ENCODE data around the gene PIK3C2G.

The PIK3C2G gene

DNA sequence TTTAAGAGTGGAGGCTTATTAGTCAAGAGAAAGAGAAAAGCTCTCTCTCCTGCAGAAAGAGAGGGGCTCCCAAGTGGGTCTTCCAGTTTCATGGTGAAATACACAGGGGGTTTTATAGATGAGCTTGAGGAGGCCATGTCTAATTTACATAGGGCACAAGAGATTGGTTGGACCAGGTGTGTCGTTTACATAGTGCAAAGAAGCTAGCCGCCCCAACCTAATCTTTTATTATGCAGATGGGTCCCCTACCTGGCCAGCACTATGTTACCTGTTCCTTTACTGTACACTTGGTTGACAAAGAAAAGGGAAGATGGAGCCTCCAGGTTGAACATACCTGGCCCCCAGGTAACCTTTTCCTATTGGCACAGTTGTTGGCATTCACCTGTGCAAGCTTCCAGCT lies 195.0 kb downstream of the PIK3C2G start:
- no peaks in the 10 kb centered on the region for H3K36me3 ChIP-seq (ENCODE audit: control insufficient read depth in 2 of 2, insufficient read depth in 2 of 2, low read length in 2 of 2)
- H3K9me3 ChIP-seq (ENCODE audit: control insufficient read depth in 2 of 2, low read length in 2 of 2): no peaks in the 10 kb centered on the region
- H3K4me3 ChIP-seq (ENCODE audit: low read length in 2 of 2): no peak overlapping the region
- no peaks in the 10 kb centered on the region for H3K4me1 ChIP-seq (ENCODE audit: control insufficient read depth in 2 of 2, insufficient read depth in 2 of 2, low read length in 2 of 2)
- H3K27ac ChIP-seq (ENCODE audit: low read depth in 2 of 2, low read length in 2 of 2): no peak overlapping the region
- H3K9ac ChIP-seq (ENCODE audit: low read depth in 1 of 2, low read length in 2 of 2): no peak overlapping the region
- H3K27me3 ChIP-seq (ENCODE audit: control insufficient read depth in 2 of 2, insufficient read depth in 2 of 2, low read length in 2 of 2): no peaks in the 10 kb centered on the region

DNA sequence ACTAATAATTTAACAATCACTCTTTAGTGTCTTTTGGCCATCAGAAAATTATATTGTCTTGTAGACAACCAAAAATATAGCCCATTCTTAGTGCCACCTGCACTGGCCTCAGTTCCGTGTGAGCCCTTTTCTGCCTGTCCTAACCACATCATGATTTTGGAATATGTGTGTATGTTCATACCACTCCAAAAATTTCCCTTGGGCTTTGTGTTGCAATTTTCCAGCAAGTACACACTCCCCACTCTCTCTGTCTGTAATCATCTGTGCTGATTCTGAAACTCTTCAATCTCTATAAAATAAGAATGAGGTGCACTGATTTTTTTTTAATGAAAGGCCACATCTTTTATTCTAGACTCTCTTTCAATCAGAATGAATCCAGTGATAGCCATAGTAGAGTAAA lies 196.0 kb downstream of the PIK3C2G start:
- no peaks in the 10 kb centered on the region for H3K36me3 ChIP-seq (ENCODE audit: control insufficient read depth in 2 of 2, insufficient read depth in 2 of 2, low read length in 2 of 2)
- H3K4me1 ChIP-seq (ENCODE audit: control insufficient read depth in 2 of 2, insufficient read depth in 2 of 2, low read length in 2 of 2): no peaks in the 10 kb centered on the region
- no peak overlapping the region for H3K4me3 ChIP-seq (ENCODE audit: low read length in 2 of 2)
- no peak overlapping the region for H3K9ac ChIP-seq (ENCODE audit: low read depth in 1 of 2, low read length in 2 of 2)
- H3K27me3 ChIP-seq (ENCODE audit: control insufficient read depth in 2 of 2, insufficient read depth in 2 of 2, low read length in 2 of 2): no peaks in the 10 kb centered on the region
- H3K9me3 ChIP-seq (ENCODE audit: control insufficient read depth in 2 of 2, low read length in 2 of 2): no peaks in the 10 kb centered on the region
- H3K27ac ChIP-seq (ENCODE audit: low read depth in 2 of 2, low read length in 2 of 2): no peak overlapping the region

- Histone ChIP-seq H3K9ac (ENCODE audit: low read depth in 1 of 2, low read length in 2 of 2) (no peak overlapping the region), H3K4me3 (ENCODE audit: low read length in 2 of 2) (no peak overlapping the region), H3K27me3 (ENCODE audit: control insufficient read depth in 2 of 2, insufficient read depth in 2 of 2, low read length in 2 of 2) (no peaks in the 10 kb centered on the region), H3K36me3 (ENCODE audit: control insufficient read depth in 2 of 2, insufficient read depth in 2 of 2, low read length in 2 of 2) (no peaks in the 10 kb centered on the region), H3K4me1 (ENCODE audit: control insufficient read depth in 2 of 2, insufficient read depth in 2 of 2, low read length in 2 of 2) (no peaks in the 10 kb centered on the region), H3K9me3 (ENCODE audit: control insufficient read depth in 2 of 2, low read length in 2 of 2) (no peaks in the 10 kb centered on the region), H3K27ac (ENCODE audit: low read depth in 2 of 2, low read length in 2 of 2) (no peak overlapping the region)
These were observed 200.4 kb downstream of the PIK3C2G start for GRCh38 chr12:18461758-18462157.

DNA sequence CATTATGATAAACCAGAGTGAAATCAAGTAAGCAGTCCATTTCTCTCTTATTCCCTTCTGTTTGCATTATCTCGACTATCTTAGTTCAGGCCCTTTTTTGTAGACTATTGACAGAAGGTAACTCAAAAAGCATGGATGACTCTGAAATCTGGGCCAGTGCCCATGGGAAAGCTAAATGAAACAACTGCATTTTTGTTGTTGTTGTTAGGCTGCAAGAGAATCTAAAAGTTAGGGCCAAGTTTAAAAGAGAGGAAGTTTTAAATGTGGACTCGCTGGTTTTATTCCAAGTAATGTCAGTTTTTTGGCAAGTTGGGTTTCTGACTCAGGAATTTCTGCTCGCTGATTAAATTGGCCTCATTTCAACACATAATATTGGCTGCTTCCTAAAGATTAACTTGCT lies 201.1 kb downstream of the PIK3C2G start:
- Histone ChIP-seq H3K4me1 (ENCODE audit: control insufficient read depth in 2 of 2, insufficient read depth in 2 of 2, low read length in 2 of 2) (no peaks in the 10 kb centered on the region), H3K27ac (ENCODE audit: low read depth in 2 of 2, low read length in 2 of 2) (no peak overlapping the region), H3K9me3 (ENCODE audit: control insufficient read depth in 2 of 2, low read length in 2 of 2) (no peaks in the 10 kb centered on the region), H3K36me3 (ENCODE audit: control insufficient read depth in 2 of 2, insufficient read depth in 2 of 2, low read length in 2 of 2) (no peaks in the 10 kb centered on the region), H3K27me3 (ENCODE audit: control insufficient read depth in 2 of 2, insufficient read depth in 2 of 2, low read length in 2 of 2) (no peaks in the 10 kb centered on the region), H3K4me3 (ENCODE audit: low read length in 2 of 2) (no peak overlapping the region), H3K9ac (ENCODE audit: low read depth in 1 of 2, low read length in 2 of 2) (no peak overlapping the region)

- H3K9ac ChIP-seq (ENCODE audit: low read depth in 1 of 2, low read length in 2 of 2): no peak overlapping the region
- H3K9me3 ChIP-seq (ENCODE audit: control insufficient read depth in 2 of 2, low read length in 2 of 2): no peaks in the 10 kb centered on the region
- no peaks in the 10 kb centered on the region for H3K4me1 ChIP-seq (ENCODE audit: control insufficient read depth in 2 of 2, insufficient read depth in 2 of 2, low read length in 2 of 2)
- H3K4me3 ChIP-seq (ENCODE audit: low read length in 2 of 2): no peak overlapping the region
- no peak overlapping the region for H3K27ac ChIP-seq (ENCODE audit: low read depth in 2 of 2, low read length in 2 of 2)
- no peaks in the 10 kb centered on the region for H3K36me3 ChIP-seq (ENCODE audit: control insufficient read depth in 2 of 2, insufficient read depth in 2 of 2, low read length in 2 of 2)
- no peaks in the 10 kb centered on the region for H3K27me3 ChIP-seq (ENCODE audit: control insufficient read depth in 2 of 2, insufficient read depth in 2 of 2, low read length in 2 of 2)
These were observed 206.4 kb downstream of the PIK3C2G start for GRCh38 chr12:18467620-18468245.

DNA sequence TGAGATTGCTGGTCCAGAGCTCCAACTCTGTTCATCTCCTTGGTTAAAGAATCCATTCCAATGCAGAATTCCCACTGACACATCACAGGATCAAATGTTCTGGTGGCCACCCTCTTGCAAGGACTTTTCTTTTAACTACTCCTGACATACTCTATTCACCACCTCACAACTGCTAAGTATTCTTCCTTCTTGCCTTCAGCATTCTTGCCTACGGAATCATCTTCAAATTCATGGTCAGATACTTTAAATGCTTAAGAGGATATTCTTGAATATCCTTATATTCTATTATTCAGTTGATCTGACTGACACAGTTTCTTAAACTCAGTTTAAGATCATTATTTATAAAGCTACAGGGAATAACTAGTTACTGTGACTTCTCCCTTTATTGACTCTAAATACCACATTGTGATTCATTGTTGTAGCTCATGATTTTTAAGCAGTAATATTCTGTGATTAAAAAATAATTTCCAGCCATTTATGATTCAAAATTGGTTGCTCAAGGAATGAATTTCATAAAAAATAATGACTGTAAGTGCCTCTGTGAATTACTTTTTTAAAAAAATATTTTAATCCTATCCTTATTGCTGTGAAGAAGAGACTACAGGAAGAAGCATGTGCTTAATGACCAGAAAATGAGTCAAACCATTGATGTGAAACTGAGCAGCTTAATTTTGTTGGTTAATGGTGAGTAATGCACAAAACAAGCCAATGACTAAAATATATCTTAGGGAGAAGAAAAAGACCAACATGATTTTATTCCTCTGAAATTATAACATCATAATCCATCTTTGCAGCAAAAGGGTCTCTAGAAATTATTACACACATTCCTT lies 207.1 kb downstream of the PIK3C2G start:
- Histone ChIP-seq H3K27ac (ENCODE audit: low read depth in 2 of 2, low read length in 2 of 2) (no peak overlapping the region), H3K36me3 (ENCODE audit: control insufficient read depth in 2 of 2, insufficient read depth in 2 of 2, low read length in 2 of 2) (no peaks in the 10 kb centered on the region), H3K9me3 (ENCODE audit: control insufficient read depth in 2 of 2, low read length in 2 of 2) (no peaks in the 10 kb centered on the region), H3K4me3 (ENCODE audit: low read length in 2 of 2) (no peak overlapping the region), H3K27me3 (ENCODE audit: control insufficient read depth in 2 of 2, insufficient read depth in 2 of 2, low read length in 2 of 2) (no peaks in the 10 kb centered on the region), H3K4me1 (ENCODE audit: control insufficient read depth in 2 of 2, insufficient read depth in 2 of 2, low read length in 2 of 2) (no peaks in the 10 kb centered on the region), H3K9ac (ENCODE audit: low read depth in 1 of 2, low read length in 2 of 2) (no peak overlapping the region)

- Histone ChIP-seq H3K27me3 (ENCODE audit: control insufficient read depth in 2 of 2, insufficient read depth in 2 of 2, low read length in 2 of 2) (no peaks in the 10 kb centered on the region), H3K4me3 (ENCODE audit: low read length in 2 of 2) (no peak overlapping the region), H3K9ac (ENCODE audit: low read depth in 1 of 2, low read length in 2 of 2) (no peak overlapping the region), H3K36me3 (ENCODE audit: control insufficient read depth in 2 of 2, insufficient read depth in 2 of 2, low read length in 2 of 2) (no peaks in the 10 kb centered on the region), H3K27ac (ENCODE audit: low read depth in 2 of 2, low read length in 2 of 2) (no peak overlapping the region), H3K9me3 (ENCODE audit: control insufficient read depth in 2 of 2, low read length in 2 of 2) (no peaks in the 10 kb centered on the region), H3K4me1 (ENCODE audit: control insufficient read depth in 2 of 2, insufficient read depth in 2 of 2, low read length in 2 of 2) (no peaks in the 10 kb centered on the region)
These were observed 208.9 kb downstream of the PIK3C2G start for GRCh38 chr12:18470251-18470650.

DNA sequence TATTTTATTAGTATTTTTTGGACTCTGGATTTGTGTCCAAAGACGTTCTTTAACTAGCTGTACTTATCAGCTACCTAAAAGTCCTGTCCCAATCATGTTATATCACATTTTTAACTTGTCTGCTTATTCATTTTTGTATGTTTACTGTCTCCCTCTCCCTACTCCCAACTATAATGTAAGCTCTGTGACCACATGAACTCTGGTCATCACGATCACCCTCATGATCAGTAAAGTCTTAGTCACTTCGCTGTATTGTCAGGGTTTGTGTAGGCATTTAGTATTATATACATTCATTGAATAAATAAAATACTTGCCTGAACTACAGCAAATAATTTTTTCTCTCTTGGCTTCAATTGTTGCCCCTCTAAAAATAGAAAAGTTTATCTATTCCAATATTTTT lies 211.0 kb downstream of the PIK3C2G start:
- no peaks in the 10 kb centered on the region for H3K4me1 ChIP-seq (ENCODE audit: control insufficient read depth in 2 of 2, insufficient read depth in 2 of 2, low read length in 2 of 2)
- H3K27ac ChIP-seq (ENCODE audit: low read depth in 2 of 2, low read length in 2 of 2): no peak overlapping the region
- no peak overlapping the region for H3K4me3 ChIP-seq (ENCODE audit: low read length in 2 of 2)
- H3K9ac ChIP-seq (ENCODE audit: low read depth in 1 of 2, low read length in 2 of 2): no peak overlapping the region
- no peaks in the 10 kb centered on the region for H3K27me3 ChIP-seq (ENCODE audit: control insufficient read depth in 2 of 2, insufficient read depth in 2 of 2, low read length in 2 of 2)
- no peaks in the 10 kb centered on the region for H3K9me3 ChIP-seq (ENCODE audit: control insufficient read depth in 2 of 2, low read length in 2 of 2)
- H3K36me3 ChIP-seq (ENCODE audit: control insufficient read depth in 2 of 2, insufficient read depth in 2 of 2, low read length in 2 of 2): no peaks in the 10 kb centered on the region

DNA sequence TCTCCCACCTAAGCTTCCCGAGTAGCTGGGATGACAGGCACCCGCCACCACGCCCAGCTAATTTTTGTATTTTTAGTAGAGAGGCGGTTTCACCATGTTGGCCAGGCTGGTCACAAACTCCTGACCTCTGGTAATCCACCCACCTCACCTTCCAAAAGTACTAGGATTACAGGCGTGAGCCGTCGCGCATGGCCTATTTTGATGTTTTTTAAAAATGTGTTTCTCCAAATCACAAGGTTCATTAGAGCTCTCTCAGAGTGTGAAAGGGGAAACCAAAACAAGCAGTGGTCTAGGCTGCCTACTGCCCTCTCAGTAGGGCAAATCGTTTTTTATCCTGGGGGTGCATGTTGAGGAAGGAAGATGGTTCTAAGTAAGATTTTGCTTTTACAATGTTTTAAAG lies 211.5 kb downstream of the PIK3C2G start:
- H3K27me3 ChIP-seq (ENCODE audit: control insufficient read depth in 2 of 2, insufficient read depth in 2 of 2, low read length in 2 of 2): no peaks in the 10 kb centered on the region
- no peak overlapping the region for H3K27ac ChIP-seq (ENCODE audit: low read depth in 2 of 2, low read length in 2 of 2)
- H3K36me3 ChIP-seq (ENCODE audit: control insufficient read depth in 2 of 2, insufficient read depth in 2 of 2, low read length in 2 of 2): no peaks in the 10 kb centered on the region
- H3K9me3 ChIP-seq (ENCODE audit: control insufficient read depth in 2 of 2, low read length in 2 of 2): no peaks in the 10 kb centered on the region
- H3K9ac ChIP-seq (ENCODE audit: low read depth in 1 of 2, low read length in 2 of 2): no peak overlapping the region
- H3K4me3 ChIP-seq (ENCODE audit: low read length in 2 of 2): no peak overlapping the region
- H3K4me1 ChIP-seq (ENCODE audit: control insufficient read depth in 2 of 2, insufficient read depth in 2 of 2, low read length in 2 of 2): no peaks in the 10 kb centered on the region

- Histone ChIP-seq H3K27me3 (ENCODE audit: control insufficient read depth in 2 of 2, insufficient read depth in 2 of 2, low read length in 2 of 2) (no peaks in the 10 kb centered on the region), H3K9ac (ENCODE audit: low read depth in 1 of 2, low read length in 2 of 2) (no peak overlapping the region), H3K27ac (ENCODE audit: low read depth in 2 of 2, low read length in 2 of 2) (no peak overlapping the region)
These were observed 215.5 kb downstream of the PIK3C2G start for GRCh38 chr12:18476861-18477260.

More at GRCh38 chr12:18476861-18477260, 215.5 kb downstream of the PIK3C2G start:
- no peaks in the 10 kb centered on the region for H3K36me3 ChIP-seq (ENCODE audit: control insufficient read depth in 2 of 2, insufficient read depth in 2 of 2, low read length in 2 of 2)
- H3K4me1 ChIP-seq (ENCODE audit: control insufficient read depth in 2 of 2, insufficient read depth in 2 of 2, low read length in 2 of 2): peaks cover 0 to 3% of the 10 kb centered on the region in 2 donors
- H3K9me3 ChIP-seq (ENCODE audit: control insufficient read depth in 2 of 2, low read length in 2 of 2): no peaks in the 10 kb centered on the region
- H3K4me3 ChIP-seq (ENCODE audit: low read length in 2 of 2): no peak overlapping the region

Data from mucosa of rectum (tissue), 2 donors.